Duodenal mucosa (tissue), 2 donors: ENCODE data around the gene EN1.

Experiments
- H3K27ac ChIP-seq: one replicate; pipeline ENCODE4 v1.7.0; 2013; ENCODE audit warnings: low read depth, low read length
- H3K27me3 ChIP-seq, 2 donors: one replicate each; pipeline ENCODE4 v1.7.0; 2013; ENCODE audit warnings: low read length in 2 of 2, control low read depth in 1 of 2; ENCODE audit not compliant: insufficient read depth in 2 of 2, control insufficient read depth in 1 of 2
- H3K36me3 ChIP-seq, 2 donors: one replicate each; pipeline ENCODE4 v1.7.0; 2013; ENCODE audit warnings: low read length in 2 of 2, control low read depth in 1 of 2; ENCODE audit not compliant: insufficient read depth in 2 of 2, control insufficient read depth in 1 of 2
- H3K4me1 ChIP-seq, 2 donors: one replicate each; pipeline ENCODE4 v1.7.0; 2013; ENCODE audit warnings: low read length in 2 of 2, control low read depth in 1 of 2; ENCODE audit not compliant: insufficient read depth in 2 of 2, control insufficient read depth in 1 of 2
- H3K4me3 ChIP-seq, 2 donors: one replicate each; pipeline ENCODE4 v1.7.0; 2013; ENCODE audit warnings: low read length in 2 of 2, low read depth in 1 of 2
- H3K9ac ChIP-seq, 2 donors: one replicate each; pipeline ENCODE4 v1.7.0; 2013; ENCODE audit warnings: low read length in 2 of 2, low read depth in 1 of 2
- H3K9me3 ChIP-seq, 2 donors: one replicate each; pipeline ENCODE4 v1.7.0; 2013; ENCODE audit warnings: low read length in 2 of 2, control low read depth in 1 of 2; ENCODE audit not compliant: control insufficient read depth in 1 of 2

The EN1 gene

GRCh38 chr2:118817469-118817868 lies 30.0 kb downstream of the EN1 start:
- Histone ChIP-seq H3K27me3 (peaks cover 22 to 35% of the 10 kb centered on the region in 2 donors), H3K9me3 (no peaks in the 10 kb centered on the region), H3K36me3 (no peaks in the 10 kb centered on the region), H3K27ac (no peak overlapping the region), H3K9ac (no peak overlapping the region), H3K4me3 (no peak overlapping the region), H3K4me1 (no peaks in the 10 kb centered on the region)

- Histone ChIP-seq H3K9me3 (no peaks in the 10 kb centered on the region), H3K27me3 (peaks cover 27 to 29% of the 10 kb centered on the region in 2 donors), H3K36me3 (no peaks in the 10 kb centered on the region), H3K27ac (no peak overlapping the region), H3K9ac (no peak overlapping the region), H3K4me3 (no peak overlapping the region), H3K4me1 (no peaks in the 10 kb centered on the region)
Observed at GRCh38 chr2:118816669-118817068, 30.8 kb downstream of the EN1 start.

- Histone ChIP-seq H3K4me1 (no peaks in the 10 kb centered on the region), H3K27me3 (peaks cover 24 to 29% of the 10 kb centered on the region in 2 donors), H3K9me3 (no peaks in the 10 kb centered on the region)
Observed at GRCh38 chr2:118815731-118816130, 31.7 kb downstream of the EN1 start.

GRCh38 chr2:118815314-118815713 lies 32.1 kb downstream of the EN1 start:
- Histone ChIP-seq H3K27me3 (peaks cover 24 to 34% of the 10 kb centered on the region in 2 donors), H3K9ac (no peak overlapping the region), H3K4me1 (no peaks in the 10 kb centered on the region), H3K9me3 (no peaks in the 10 kb centered on the region), H3K27ac (no peak overlapping the region), H3K4me3 (no peak overlapping the region), H3K36me3 (no peaks in the 10 kb centered on the region)

More at GRCh38 chr2:118815731-118816130, 31.7 kb downstream of the EN1 start:
- Histone ChIP-seq H3K27ac (no peak overlapping the region), H3K36me3 (no peaks in the 10 kb centered on the region), H3K4me3 (no peak overlapping the region), H3K9ac (no peak overlapping the region)

- H3K9ac ChIP-seq = no peak overlapping the region
- no peaks in the 10 kb centered on the region for H3K9me3 ChIP-seq
- no peaks in the 10 kb centered on the region for H3K4me1 ChIP-seq
- no peak overlapping the region for H3K4me3 ChIP-seq
- no peaks in the 10 kb centered on the region for H3K36me3 ChIP-seq
- peaks cover 24 to 39% of the 10 kb centered on the region in 2 donors for H3K27me3 ChIP-seq
- H3K27ac ChIP-seq = no peak overlapping the region
Observed at GRCh38 chr2:118814368-118814767, 33.1 kb downstream of the EN1 start.

GRCh38 chr2:118813601-118814339 lies 33.7 kb downstream of the EN1 start:
- Histone ChIP-seq H3K9me3 (no peaks in the 10 kb centered on the region), H3K27ac (no peak overlapping the region), H3K36me3 (no peaks in the 10 kb centered on the region), H3K4me3 (no peak overlapping the region), H3K4me1 (no peaks in the 10 kb centered on the region), H3K9ac (no peak overlapping the region), H3K27me3 (peaks cover 21 to 36% of the 10 kb centered on the region in 2 donors)

- H3K4me1 ChIP-seq = peaks cover 0 to under 1% of the 10 kb centered on the region in 2 donors
Observed at GRCh38 chr2:118813111-118813510, 34.3 kb downstream of the EN1 start.

GRCh38 chr2:118812552-118812951 lies 34.9 kb downstream of the EN1 start:
- H3K36me3 ChIP-seq = no peaks in the 10 kb centered on the region
- H3K9me3 ChIP-seq = no peaks in the 10 kb centered on the region
- H3K27ac ChIP-seq = no peak overlapping the region
- no peak overlapping the region for H3K9ac ChIP-seq
- H3K4me1 ChIP-seq = peaks cover 0 to 6% of the 10 kb centered on the region in 2 donors
- H3K4me3 ChIP-seq = no peak overlapping the region
- H3K27me3 ChIP-seq = peaks cover 21 to 47% of the 10 kb centered on the region in 2 donors

More at GRCh38 chr2:118813111-118813510, 34.3 kb downstream of the EN1 start:
- Histone ChIP-seq H3K9me3 (no peaks in the 10 kb centered on the region), H3K36me3 (no peaks in the 10 kb centered on the region), H3K4me3 (no peak overlapping the region), H3K27me3 (peaks cover 21 to 41% of the 10 kb centered on the region in 2 donors), H3K9ac (no peak overlapping the region), H3K27ac (no peak overlapping the region)

GRCh38 chr2:118811514-118812115 lies 35.8 kb downstream of the EN1 start:
- H3K27ac ChIP-seq = no peak overlapping the region
- H3K36me3 ChIP-seq = no peaks in the 10 kb centered on the region
- H3K4me3 ChIP-seq = no peak overlapping the region
- no peaks in the 10 kb centered on the region for H3K9me3 ChIP-seq
- H3K9ac ChIP-seq = no peak overlapping the region
- H3K4me1 ChIP-seq = peaks cover 0 to 6% of the 10 kb centered on the region in 2 donors
- peaks cover 21 to 53% of the 10 kb centered on the region in 2 donors for H3K27me3 ChIP-seq

- H3K27ac ChIP-seq = no peak overlapping the region
- H3K4me1 ChIP-seq = peaks cover 0 to 6% of the 10 kb centered on the region in 2 donors
- no peak overlapping the region for H3K9ac ChIP-seq
- peaks cover 14 to 53% of the 10 kb centered on the region in 2 donors for H3K27me3 ChIP-seq
- H3K36me3 ChIP-seq = no peaks in the 10 kb centered on the region
- no peak overlapping the region for H3K4me3 ChIP-seq
- no peaks in the 10 kb centered on the region for H3K9me3 ChIP-seq
Observed at GRCh38 chr2:118810766-118811165, 36.7 kb downstream of the EN1 start.
